Measurements from ENCODE around the gene TTC33. TPM values are rescaled to one million over a fixed set of nuclear protein-coding genes. Genes with fewer than 3 reads are reported as not detected.

TTC33 gene
- total and polyA plus RNA-seq, 2 of the 4 experiments (the other 2 are of a cell fraction): 3.1 to 8.1 TPM

GRCh38 chr5:40780858-40781257 is 25.1 kb upstream of the TTC33 start:
- no peak overlapping the region for H3K23ac ChIP-seq (ENCODE audit: low read depth, low read length)
- no peak overlapping the region for H2AK9ac ChIP-seq (replicated peaks; ENCODE audit: low read depth, low read length, poor library complexity)
- 100% methylated on average over 1 of the region's 3 CpGs; no CpG with 5 or more reads in 1 of the 2 experiments for WGBS, 2 experiments (ENCODE audit: extremely low coverage in 2 of 2, insufficient read length in 1 of 2)
- H3K27me3 ChIP-seq (ENCODE audit: control insufficient read depth, insufficient read depth, low read length): no peaks in the 10 kb centered on the region
- no peak overlapping the region for H4K5ac ChIP-seq (ENCODE audit: low read depth, low read length)
- no peak overlapping the region for H3K4ac ChIP-seq (ENCODE audit: low read depth, low read length)
- H2BK120ac ChIP-seq (ENCODE audit: low read depth, low read length): no peak overlapping the region
- peaks cover 12% of the 10 kb centered on the region for H3K36me3 ChIP-seq (ENCODE audit: control insufficient read depth, insufficient read depth, low read length)
- intact Hi-C loops (cut with micrococcal nuclease): no loop called here
- TF ChIP-seq SMC3 (IDR thresholded peaks at IDR 0.05; ENCODE audit: low read depth, low read length) (no peak), BHLHE40 (IDR thresholded peaks at IDR 0.05; ENCODE audit: low read depth, low read length) (no peak), RCOR1 (IDR thresholded peaks at IDR 0.05; ENCODE audit: insufficient replicate concordance, low read length) (no peak), USF2 (IDR thresholded peaks at IDR 0.05; ENCODE audit: low read depth, low read length) (no peak), CEBPB (IDR thresholded peaks at IDR 0.05; ENCODE audit: low read depth, low read length) (no peak), POLR2A (IDR thresholded peaks at IDR 0.05; ENCODE audit: low read depth, low read length) (no peak), CHD1 (IDR thresholded peaks at IDR 0.05; ENCODE audit: low read depth, low read length) (no peak), CTCF (conservative IDR thresholded peaks at IDR 0.05; ENCODE audit: low read depth, low read length) (no peak), RFX5 (IDR thresholded peaks at IDR 0.05; ENCODE audit: low read depth, low read length) (no peak), MXI1 (IDR thresholded peaks at IDR 0.05; ENCODE audit: borderline replicate concordance, low read depth, low read length) (no peak), MAFK (IDR thresholded peaks at IDR 0.05; ENCODE audit: low read depth, low read length) (no peak), FOS (IDR thresholded peaks at IDR 0.05; ENCODE audit: low read depth, low read length) (no peak), NFE2L2 (IDR thresholded peaks at IDR 0.05; ENCODE audit: low read depth, low read length) (no peak), MAZ (IDR thresholded peaks at IDR 0.05; ENCODE audit: borderline replicate concordance, low read depth, low read length) (no peak), RAD21 (IDR thresholded peaks at IDR 0.05; ENCODE audit: low read length) (no peak), ELK1 (IDR thresholded peaks at IDR 0.05; ENCODE audit: borderline replicate concordance, low read depth, low read length) (no peak)
- no peak overlapping the region for H3K56ac ChIP-seq (ENCODE audit: extremely low read depth, insufficient read depth, low read length)
- peaks cover 9% of the 10 kb centered on the region for H3K4me1 ChIP-seq (ENCODE audit: control insufficient read depth, insufficient read depth, low read length)
- no peaks in the 10 kb centered on the region; the same call in 1 of the 2 replicates for H3K9me1 ChIP-seq (ENCODE audit: insufficient read depth, low read length)
- BruUV-seq (replicated peaks): no TSS peak
- ATAC-seq (ENCODE audit: low read depth) (no peak), DNase-seq (no peak)
- no peak overlapping the region for H2BK5ac ChIP-seq (ENCODE audit: low read depth, low read length, poor library complexity, severe bottlenecking)
- no peak overlapping the region for H2AFZ ChIP-seq (replicated peaks; ENCODE audit: low read length, poor library complexity)
- peaks cover 82% of the 10 kb centered on the region for H4K20me1 ChIP-seq (ENCODE audit: insufficient read depth, low read length)
- H3K79me1 ChIP-seq (ENCODE audit: low read depth in 1 of 2, low read length in 2 of 2): peaks cover 12 to 47% of the 10 kb centered on the region in 2 experiments
- in situ Hi-C loops (cut with MboI; ENCODE audit: low sequenced_read_pairs): no loop called here
- H2BK15ac ChIP-seq (ENCODE audit: low read depth, low read length): no peak overlapping the region
- H3K27ac ChIP-seq (ENCODE audit: insufficient read depth, low read length): no peak overlapping the region
- H4K8ac ChIP-seq (ENCODE audit: low read depth in 2 of 2, low read length in 2 of 2): no peak overlapping the region
- no peak overlapping the region for H3K4me3 ChIP-seq (ENCODE audit: insufficient read depth, low read depth, low read length)
- dilution Hi-C loops (cut with HindIII; ENCODE audit: low sequenced_read_pairs, unreplicated experiment): no loop called here
- no peak overlapping the region for H3K4me2 ChIP-seq (ENCODE audit: low read depth, low read length)
- POLR2A ChIA-PET (ENCODE audit: unreplicated experiment): no interaction called here
- H2BK20ac ChIP-seq (ENCODE audit: low read depth, low read length): no peak overlapping the region
- no peaks in the 10 kb centered on the region for H3K9me3 ChIP-seq (ENCODE audit: control insufficient read depth, insufficient read depth, low read length)
- no peak overlapping the region for H3K18ac ChIP-seq (ENCODE audit: low read depth, low read length)
- H3K14ac ChIP-seq (replicated peaks; ENCODE audit: low read depth, low read length): no peak overlapping the region
- CTCF ChIA-PET: no interaction called here
- H3K9ac ChIP-seq (ENCODE audit: low read depth, low read length): no peak overlapping the region
- H2AK5ac ChIP-seq (ENCODE audit: low read depth, low read length): no peak overlapping the region
- no peak overlapping the region for H4K91ac ChIP-seq (ENCODE audit: insufficient read depth, low read depth, low read length)

Measured in IMR-90 (cell line).